Osteoblast (primary cell): Measurements from ENCODE around the gene SLC39A9. TPM values are rescaled to one million over a fixed set of nuclear protein-coding genes. Genes with fewer than 3 reads are reported as not detected.

Experiments used
- DNase-seq: peaks from one replicate; pipeline ENCODE4 v3.0.0; 2011; ENCODE audit warnings: low spot score, mixed read lengths; ENCODE audit not compliant: insufficient read length; ENCODE audit errors: missing footprints
- H2AFZ ChIP-seq: 2 replicates; pipeline ENCODE4 v1.6.0; 2011; ENCODE audit warnings: mild to moderate bottlenecking, low read length
- H3K27ac ChIP-seq: 2 replicates; pipeline ENCODE4 v1.5.1; 2011; ENCODE audit warnings: mild to moderate bottlenecking, low read depth, low read length, moderate library complexity
- H3K27me3 ChIP-seq: 2 replicates; pipeline ENCODE4 v1.6.0; 2012; ENCODE audit warnings: mild to moderate bottlenecking, control low read depth, inconsistent platforms, low read length, moderate library complexity; ENCODE audit not compliant: insufficient read depth
- H3K36me3 ChIP-seq: 2 replicates; pipeline ENCODE4 v1.5.1; 2011; ENCODE audit warnings: mild to moderate bottlenecking, low read length, control low read depth, moderate library complexity; ENCODE audit not compliant: insufficient read depth
- H3K4me1 ChIP-seq: 2 replicates; pipeline ENCODE4 v1.5.1; 2011; ENCODE audit warnings: mild to moderate bottlenecking, low read length, control low read depth, moderate library complexity; ENCODE audit not compliant: insufficient read depth
- H3K4me2 ChIP-seq: 2 replicates; pipeline ENCODE4 v1.6.0; 2011; ENCODE audit warnings: mild to moderate bottlenecking, low read length; ENCODE audit not compliant: insufficient read depth
- H3K4me3 ChIP-seq: fragments of 200-600 bp; sonication (generic); 3 replicates; pipeline ENCODE4 v1.5.1; 2012; ENCODE audit warnings: mild to moderate bottlenecking, low read length, inconsistent platforms; ENCODE audit not compliant: insufficient read depth
- H3K79me2 ChIP-seq: 2 replicates; pipeline ENCODE4 v1.6.0; 2012; ENCODE audit warnings: mild to moderate bottlenecking, low read length, control low read depth, inconsistent platforms; ENCODE audit not compliant: insufficient read depth
- H3K9me3 ChIP-seq: 2 replicates; pipeline ENCODE4 v1.5.1; 2011; ENCODE audit warnings: low read depth, low read length, control low read depth
- H4K20me1 ChIP-seq: 2 replicates; pipeline ENCODE4 v1.6.0; 2012; ENCODE audit warnings: mild to moderate bottlenecking, low read length, control low read depth; ENCODE audit not compliant: insufficient read depth
- CTCF ChIP-seq: IDR thresholded peaks from 2 replicates; pipeline ENCODE4 v1.5.1; 2011; ENCODE audit warnings: mild to moderate bottlenecking, low read depth, low read length, moderate library complexity; ENCODE audit errors: extremely low read depth
- total RNA-seq: library from RNA; depleted of rRNA; stranded (reverse); fragments of >200 nt; gene quantifications from 2 replicates; pipeline ENCODE4 v1.2.3, GENCODE V29; 2012

SLC39A9 gene
- total RNA-seq, 1 donor, result 163 TPM

GRCh38 chr14:69487771-69488170 is 89.3 kb downstream of the SLC39A9 start:
- no peaks in the 10 kb centered on the region for H3K79me2 ChIP-seq
- no peak for TF ChIP-seq CTCF
- H3K36me3 ChIP-seq, result no peaks in the 10 kb centered on the region
- no peak overlapping the region for H3K4me2 ChIP-seq
- H3K4me1 ChIP-seq, result no peaks in the 10 kb centered on the region
- no peaks in the 10 kb centered on the region for H3K9me3 ChIP-seq
- peaks cover 59% of the 10 kb centered on the region for H3K27me3 ChIP-seq
- H3K27ac ChIP-seq, result no peak overlapping the region
- no peak for DNase-seq
- no peak overlapping the region for H2AFZ ChIP-seq
- H4K20me1 ChIP-seq, result no peaks in the 10 kb centered on the region
- no peak overlapping the region for H3K4me3 ChIP-seq

GRCh38 chr14:69489495-69489894 is 91.0 kb downstream of the SLC39A9 start:
- H3K9me3 ChIP-seq, result no peaks in the 10 kb centered on the region

GRCh38 chr14:69490219-69490918 is 91.9 kb downstream of the SLC39A9 start:
- no peak overlapping the region for H3K4me2 ChIP-seq

More at GRCh38 chr14:69489495-69489894, 91.0 kb downstream of the SLC39A9 start:
- H3K27me3 ChIP-seq, result peaks cover 51% of the 10 kb centered on the region
- no peak overlapping the region for H3K27ac ChIP-seq
- H3K79me2 ChIP-seq, result no peaks in the 10 kb centered on the region
- no peak overlapping the region for H3K4me3 ChIP-seq
- no peak overlapping the region for H2AFZ ChIP-seq
- no peak for DNase-seq
- no peaks in the 10 kb centered on the region for H4K20me1 ChIP-seq
- no peak overlapping the region for H3K4me2 ChIP-seq
- H3K36me3 ChIP-seq, result no peaks in the 10 kb centered on the region
- no peak for TF ChIP-seq CTCF
- no peaks in the 10 kb centered on the region for H3K4me1 ChIP-seq

More at GRCh38 chr14:69490219-69490918, 91.9 kb downstream of the SLC39A9 start:
- TF ChIP-seq CTCF, result no peak
- Histone ChIP-seq H4K20me1 (no peaks in the 10 kb centered on the region), H3K27me3 (peaks cover 51% of the 10 kb centered on the region), H3K36me3 (no peaks in the 10 kb centered on the region), H2AFZ (no peak overlapping the region), H3K4me3 (no peak overlapping the region), H3K79me2 (no peaks in the 10 kb centered on the region), H3K9me3 (no peaks in the 10 kb centered on the region), H3K27ac (no peak overlapping the region), H3K4me1 (no peaks in the 10 kb centered on the region)
- DNase-seq, result no peak
